Mammary epithelial cell (primary cell): Measurements from ENCODE around the gene EIF4E3.

Experiments
- EZH2 ChIP-seq: IDR thresholded peaks from 2 replicates; pipeline ENCODE4 v1.6.1; 2012; ENCODE audit warnings: low read length, inconsistent platforms, borderline replicate concordance
- TF ChIP-seq, protein P1 (sequence below), 2 donors: IDR thresholded peaks in 1 of 2; conservative IDR thresholded peaks in 1 of 2; 2 replicates each; pipeline ENCODE4 v1.5.1; 2011 to 2012; ENCODE audit warnings: inconsistent platforms in 2 of 2, low read length in 2 of 2, mild to moderate bottlenecking in 2 of 2, control low read depth in 1 of 2, low read depth in 1 of 2; ENCODE audit not compliant: insufficient read depth in 1 of 2; ENCODE audit errors: extremely low read depth in 1 of 2

- TF ChIP-seq, protein P1, sequence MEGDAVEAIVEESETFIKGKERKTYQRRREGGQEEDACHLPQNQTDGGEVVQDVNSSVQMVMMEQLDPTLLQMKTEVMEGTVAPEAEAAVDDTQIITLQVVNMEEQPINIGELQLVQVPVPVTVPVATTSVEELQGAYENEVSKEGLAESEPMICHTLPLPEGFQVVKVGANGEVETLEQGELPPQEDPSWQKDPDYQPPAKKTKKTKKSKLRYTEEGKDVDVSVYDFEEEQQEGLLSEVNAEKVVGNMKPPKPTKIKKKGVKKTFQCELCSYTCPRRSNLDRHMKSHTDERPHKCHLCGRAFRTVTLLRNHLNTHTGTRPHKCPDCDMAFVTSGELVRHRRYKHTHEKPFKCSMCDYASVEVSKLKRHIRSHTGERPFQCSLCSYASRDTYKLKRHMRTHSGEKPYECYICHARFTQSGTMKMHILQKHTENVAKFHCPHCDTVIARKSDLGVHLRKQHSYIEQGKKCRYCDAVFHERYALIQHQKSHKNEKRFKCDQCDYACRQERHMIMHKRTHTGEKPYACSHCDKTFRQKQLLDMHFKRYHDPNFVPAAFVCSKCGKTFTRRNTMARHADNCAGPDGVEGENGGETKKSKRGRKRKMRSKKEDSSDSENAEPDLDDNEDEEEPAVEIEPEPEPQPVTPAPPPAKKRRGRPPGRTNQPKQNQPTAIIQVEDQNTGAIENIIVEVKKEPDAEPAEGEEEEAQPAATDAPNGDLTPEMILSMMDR (conservative IDR thresholded peaks at IDR 0.05 in 1 of 2, IDR thresholded peaks at IDR 0.05 in 1 of 2; ENCODE audit: extremely low read depth in 1 of 2, insufficient read depth in 1 of 2, low read depth in 1 of 2, low read length in 2 of 2) = no peak
- TF ChIP-seq EZH2 = no peak
These were observed 22.8 kb downstream of the EIF4E3 start for GRCh38 chr3:71702131-71703024.
